PC-3 (cell line): ENCODE data around the gene IL17RC. TPM values are rescaled to one million over a fixed set of nuclear protein-coding genes. Genes with fewer than 3 reads are reported as not detected.
"Not testable (repeated sequence)": the region's sequence is repeated elsewhere in the genome, so short reads cannot be mapped to it uniquely, and the experiment has no call there.

ENCODE experiments used
- ATAC-seq: fragments of 200-7000 bp; cut with Tn5 transposase; 2 replicates; pipeline ENCODE4 v1.9.1; 2020; ENCODE audit warnings: mild to moderate bottlenecking, moderate library complexity
- BruUV-seq: library from RNA; stranded (reverse); fragments of 400-500 nt; replicated peaks from 2 replicates; lab custom pipeline; 2021; lab: Mats Ljungman, UMichigan
- CTCF ChIA-PET: fragments of 300-600 bp; sonication (Branson Sonifier 250); formaldehyde crosslinking; loops from one replicate; lab custom pipeline; 2022; ENCODE audit warnings: antibody characterized with exemption; lab: Charles Lee
- POLR2A ChIA-PET: fragments of 300-600 bp; sonication (Branson Sonifier 250); formaldehyde crosslinking; loops from one replicate; lab custom pipeline; 2022; ENCODE audit warnings: antibody characterized with exemption; ENCODE audit not compliant: unreplicated experiment; lab: Charles Lee
- DNase-seq: peaks from one replicate; pipeline ENCODE4 v3.0.0-alpha.2; 2015
- H2AFZ ChIP-seq: fragments of 300-600 bp; sonication (generic); 2 replicates; pipeline ENCODE4 v1.6.0; 2016; ENCODE audit warnings: antibody characterized with exemption, low read length
- H3F3A ChIP-seq: fragments of 300-600 bp; sonication (generic); one replicate; pipeline ENCODE4 v1.6.0; 2017; ENCODE audit warnings: antibody characterized with exemption, low read length, control low read depth, mild to moderate bottlenecking; ENCODE audit not compliant: unreplicated experiment
- H3K27ac ChIP-seq: fragments of 300-600 bp; sonication (generic); 2 replicates; pipeline ENCODE4 v1.5.1; 2016; ENCODE audit warnings: mild to moderate bottlenecking, low read length
- H3K27me3 ChIP-seq: fragments of 300-600 bp; sonication (generic); 2 replicates; pipeline ENCODE4 v1.6.1; 2016; ENCODE audit warnings: low read length, mixed read lengths
- H3K36me3 ChIP-seq: fragments of 300-600 bp; sonication (generic); 2 replicates; pipeline ENCODE4 v1.6.1; 2016; ENCODE audit warnings: low read depth, mixed run types, low read length, mixed read lengths
- H3K4me1 ChIP-seq: fragments of 300-600 bp; sonication (generic); 2 replicates; pipeline ENCODE4 v1.5.1; 2016; ENCODE audit warnings: low read length; ENCODE audit not compliant: insufficient read depth
- H3K4me2 ChIP-seq: fragments of 300-600 bp; sonication (generic); 2 replicates; pipeline ENCODE4 v1.6.0; 2016; ENCODE audit warnings: low read length
- H3K4me3 ChIP-seq: fragments of 300-600 bp; sonication (generic); 2 replicates; pipeline ENCODE4 v1.5.1; 2016; ENCODE audit warnings: mild to moderate bottlenecking, low read length, mixed read lengths
- H3K79me2 ChIP-seq: fragments of 300-600 bp; sonication (generic); 2 replicates; pipeline ENCODE4 v1.6.1; 2017; ENCODE audit warnings: low read length, mixed read lengths
- H3K9ac ChIP-seq: fragments of 300-600 bp; sonication (generic); 2 replicates; pipeline ENCODE4 v1.6.0; 2016; ENCODE audit warnings: mild to moderate bottlenecking, low read length
- H3K9me2 ChIP-seq: fragments of 300-600 bp; sonication (generic); replicated peaks from 2 replicates; pipeline ENCODE4 v1.6.1; 2016; ENCODE audit warnings: mixed run types, low read length, mixed read lengths
- H3K9me3 ChIP-seq: fragments of 300-600 bp; sonication (generic); 2 replicates; pipeline ENCODE4 v1.6.1; 2016; ENCODE audit warnings: low read length, mixed read lengths
- H4K20me1 ChIP-seq: fragments of 300-600 bp; sonication (generic); 2 replicates; pipeline ENCODE4 v1.6.1; 2016; ENCODE audit warnings: low read length, mixed read lengths
- CTCF ChIP-seq: fragments of 300-600 bp; sonication (generic); conservative IDR thresholded peaks from 2 replicates; pipeline ENCODE4 v1.5.1; 2017; ENCODE audit warnings: antibody characterized with exemption, low read depth, mild to moderate bottlenecking, low read length
- EZH2 ChIP-seq: fragments of 300-600 bp; sonication (generic); IDR thresholded peaks from one replicate; pipeline ENCODE4 v1.6.1; 2017; ENCODE audit warnings: antibody characterized with exemption, mild to moderate bottlenecking, low read length; ENCODE audit not compliant: unreplicated experiment
- EZH2phosphoT487 ChIP-seq: fragments of 300-600 bp; sonication (generic); IDR thresholded peaks from 2 replicates; pipeline ENCODE4 v1.6.1; 2018; ENCODE audit warnings: mild to moderate bottlenecking, antibody characterized with exemption, low read length, borderline replicate concordance
- intact Hi-C: fragments of 100-400 bp; cut with micrococcal nuclease; formaldehyde crosslinking; loops from 2 replicates; pipeline ENCODE4 v1.9.0; 2023
- total RNA-seq: library from RNA; depleted of rRNA; stranded (reverse); fragments of >200 nt; gene quantifications from 2 replicates; pipeline ENCODE4 v1.2.3, GENCODE V29; 2014

IL17RC gene
- total RNA-seq, 1 experiment from 2014 or later: 116 TPM

- no TSS peak for BruUV-seq
- H3K9me3 ChIP-seq: no peaks in the 10 kb centered on the region
- H3F3A ChIP-seq: peaks cover 14% of the 10 kb centered on the region
- intact Hi-C loops: loop anchor here (2.0 to 5.0 kb wide), 2 partner anchors 33 to 57 kb away; partner anchors contain the start of genes CRELD1 and RPUSD3
- no peak for ATAC-seq
- peak overlapping the region; percentile 22; the same call in 1 of the 2 replicates for H3K4me3 ChIP-seq
- no peaks in the 10 kb centered on the region for H3K27me3 ChIP-seq
- peak overlapping the region; percentile 24; the same call in 1 of the 2 replicates for H2AFZ ChIP-seq
- peak overlapping the region; percentile 93 for H3K27ac ChIP-seq
- peak overlapping the region; percentile 18; the same call in 1 of the 2 replicates for H3K9ac ChIP-seq
- H3K4me1 ChIP-seq: peaks cover 55% of the 10 kb centered on the region
- ChIA-PET POLR2A (no interaction called here), CTCF (no interaction called here)
- H3K9me2 ChIP-seq: no peaks in the 10 kb centered on the region
- TF ChIP-seq EZH2: no peak
- no peak for TF ChIP-seq EZH2phosphoT487
- no peak for DNase-seq
- peaks cover 4% of the 10 kb centered on the region; the same call in 1 of the 2 replicates for H3K36me3 ChIP-seq
- H3K4me2 ChIP-seq: peak overlapping the region; percentile 79
- H3K79me2 ChIP-seq: peaks cover 5% of the 10 kb centered on the region
- no peaks in the 10 kb centered on the region for H4K20me1 ChIP-seq
These were observed 17.6 kb upstream of the IL17RC start for GRCh38 chr3:9899289-9899791.

GRCh38 chr3:9900965-9901415 lies 15.9 kb upstream of the IL17RC start:
- intact Hi-C loops, H3K27ac ChIP-seq, DNase-seq, H3K4me2 ChIP-seq, H3K9me3 ChIP-seq, H3K9me2 ChIP-seq, H3K27me3 ChIP-seq, H3K79me2 ChIP-seq, H4K20me1 ChIP-seq, BruUV-seq, H3K4me3 ChIP-seq, H3K9ac ChIP-seq, H3K36me3 ChIP-seq, POLR2A ChIA-PET, H2AFZ ChIP-seq, ATAC-seq: not testable (repeated sequence)
- CTCF ChIA-PET: interaction anchor here (0.6 kb wide), 1 partner anchor 45 kb away, joined by 3 read pairs; no protein-coding TSS in a partner anchor
- Histone ChIP-seq H3K4me1 (peaks cover 53% of the 10 kb centered on the region), H3F3A (peaks cover 12% of the 10 kb centered on the region)

DNA sequence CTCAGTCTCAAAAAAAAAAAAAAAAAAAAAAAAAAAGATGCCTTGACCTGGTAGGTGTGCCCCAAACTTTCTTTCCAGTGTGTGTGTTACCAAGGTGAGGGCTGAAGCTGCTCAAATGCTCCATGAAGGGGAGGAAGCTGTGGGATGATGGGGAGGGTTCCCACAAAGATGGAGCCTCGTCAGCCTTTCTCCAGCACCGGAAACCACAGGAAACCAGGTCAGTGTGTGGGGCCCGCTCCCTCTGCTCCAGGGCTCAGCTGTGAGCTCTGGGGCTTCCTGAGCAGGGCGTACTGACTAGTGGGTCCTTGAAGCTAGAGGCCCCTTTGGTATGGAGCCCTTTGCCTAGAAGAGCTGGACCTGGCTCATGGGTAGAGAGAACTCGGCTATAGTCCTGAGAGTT lies 14.9 kb upstream of the IL17RC start:
- ATAC-seq (no peak), DNase-seq (no peak)
- intact Hi-C loops: no loop called here
- Histone ChIP-seq H3K9ac (no peak overlapping the region), H3K9me2 (no peaks in the 10 kb centered on the region), H3K27ac (no peak overlapping the region), H4K20me1 (no peaks in the 10 kb centered on the region), H3K4me3 (no peak overlapping the region), H3K4me2 (no peak overlapping the region), H2AFZ (no peak overlapping the region), H3K27me3 (no peaks in the 10 kb centered on the region), H3K4me1 (peaks cover 43% of the 10 kb centered on the region), H3K9me3 (no peaks in the 10 kb centered on the region), H3K36me3 (no peaks in the 10 kb centered on the region), H3K79me2 (no peaks in the 10 kb centered on the region), H3F3A (peaks cover 9% of the 10 kb centered on the region)
- ChIA-PET CTCF (no interaction called here), POLR2A (no interaction called here)
- TF ChIP-seq EZH2phosphoT487: no peak
- no peak for TF ChIP-seq CTCF
- TF ChIP-seq EZH2: no peak
- BruUV-seq: no TSS peak
